Measurements from ENCODE around the gene MNT.

Gene MNT

GRCh38 chr17:2378905-2379304 is 22.0 kb downstream of the MNT start:
- DNase-seq: no peak

- DNase-seq: no peak
Measured at GRCh38 chr17:2377659-2378058, 23.2 kb downstream of the MNT start.

GRCh38 chr17:2376107-2376506 is 24.8 kb downstream of the MNT start:
- DNase-seq: no peak

GRCh38 chr17:2375406-2375805 is 25.5 kb downstream of the MNT start:
- no peak for DNase-seq

GRCh38 chr17:2374549-2375285 is 26.1 kb downstream of the MNT start:
- DNase-seq: no peak

- no peak for DNase-seq
Measured at GRCh38 chr17:2373179-2373578, 27.7 kb downstream of the MNT start.

- DNase-seq: no peak
Measured at GRCh38 chr17:2372681-2373080, 28.2 kb downstream of the MNT start.

GRCh38 chr17:2372180-2372579 is 28.7 kb downstream of the MNT start:
- no peak for DNase-seq

GRCh38 chr17:2371183-2372130 is 29.4 kb downstream of the MNT start:
- no peak for DNase-seq

- no peak for DNase-seq
Measured at GRCh38 chr17:2370211-2370589, 30.7 kb downstream of the MNT start.

GRCh38 chr17:2369551-2370210 is 31.2 kb downstream of the MNT start:
- no peak for DNase-seq

GRCh38 chr17:2369039-2369438 is 31.8 kb downstream of the MNT start:
- no peak for DNase-seq

- no peak for DNase-seq
Measured at GRCh38 chr17:2368359-2368758, 32.5 kb downstream of the MNT start.

GRCh38 chr17:2366747-2367494 is 33.9 kb downstream of the MNT start:
- DNase-seq: no peak

- no peak for DNase-seq
Measured at GRCh38 chr17:2365132-2365531, 35.7 kb downstream of the MNT start.

- no peak for DNase-seq
Measured at GRCh38 chr17:2364763-2365116, 36.1 kb downstream of the MNT start.

GRCh38 chr17:2363851-2364762 is 36.8 kb downstream of the MNT start:
- no peak for DNase-seq

- no peak for DNase-seq
Measured at GRCh38 chr17:2363318-2363717, 37.5 kb downstream of the MNT start.

- DNase-seq: no peak
Measured at GRCh38 chr17:2362881-2363280, 38.0 kb downstream of the MNT start.

- no peak for DNase-seq
Measured at GRCh38 chr17:2362416-2362815, 38.4 kb downstream of the MNT start.

GRCh38 chr17:2362016-2362415 is 38.8 kb downstream of the MNT start:
- no peak for DNase-seq
